GM20000 (cell line): ENCODE data around the gene TSEN54.
"Not testable (repeated sequence)": the region's sequence is repeated elsewhere in the genome, so short reads cannot be mapped to it uniquely, and the experiment has no call there.

Experiments
- DNase-seq: peaks from one replicate; pipeline ENCODE4 v3.0.0; 2012; ENCODE audit warnings: low spot score
- TF ChIP-seq, protein P1 (sequence below): IDR thresholded peaks from 2 replicates; pipeline ENCODE4 v1.5.1; 2012; ENCODE audit warnings: mild to moderate bottlenecking, control low read depth; ENCODE audit errors: extremely low read depth, missing control alignments

TSEN54 gene

DNA sequence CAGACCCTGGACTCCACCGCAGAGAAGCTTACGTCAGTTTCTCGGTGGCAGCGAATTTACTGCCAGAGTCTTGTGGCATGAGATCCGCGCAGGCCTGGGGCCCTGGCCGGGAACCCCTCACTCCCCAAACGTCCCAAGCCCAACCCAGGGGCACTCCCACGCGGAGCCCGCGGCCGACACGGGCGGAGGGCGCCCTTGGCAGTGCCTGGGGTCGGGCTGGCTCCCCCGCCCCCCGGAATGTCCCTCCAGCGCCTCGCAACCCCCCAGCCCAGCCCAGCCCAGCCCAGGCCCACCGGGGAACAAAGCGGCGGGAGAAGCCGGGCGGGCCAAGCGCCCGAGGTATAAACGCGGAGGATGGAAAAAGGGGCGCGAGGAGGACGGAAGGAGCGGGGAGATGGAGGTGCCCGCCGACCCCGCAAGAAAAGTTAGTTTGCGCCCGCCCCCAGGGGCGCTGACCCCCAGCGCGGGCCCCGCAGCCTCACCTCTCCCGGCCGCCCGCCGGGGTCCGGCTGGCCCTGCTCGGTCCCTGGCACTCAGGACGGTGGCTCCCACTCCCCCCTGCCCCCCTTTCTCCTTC is 1.3 kb upstream of the TSEN54 start:
- TF ChIP-seq, protein P1, sequence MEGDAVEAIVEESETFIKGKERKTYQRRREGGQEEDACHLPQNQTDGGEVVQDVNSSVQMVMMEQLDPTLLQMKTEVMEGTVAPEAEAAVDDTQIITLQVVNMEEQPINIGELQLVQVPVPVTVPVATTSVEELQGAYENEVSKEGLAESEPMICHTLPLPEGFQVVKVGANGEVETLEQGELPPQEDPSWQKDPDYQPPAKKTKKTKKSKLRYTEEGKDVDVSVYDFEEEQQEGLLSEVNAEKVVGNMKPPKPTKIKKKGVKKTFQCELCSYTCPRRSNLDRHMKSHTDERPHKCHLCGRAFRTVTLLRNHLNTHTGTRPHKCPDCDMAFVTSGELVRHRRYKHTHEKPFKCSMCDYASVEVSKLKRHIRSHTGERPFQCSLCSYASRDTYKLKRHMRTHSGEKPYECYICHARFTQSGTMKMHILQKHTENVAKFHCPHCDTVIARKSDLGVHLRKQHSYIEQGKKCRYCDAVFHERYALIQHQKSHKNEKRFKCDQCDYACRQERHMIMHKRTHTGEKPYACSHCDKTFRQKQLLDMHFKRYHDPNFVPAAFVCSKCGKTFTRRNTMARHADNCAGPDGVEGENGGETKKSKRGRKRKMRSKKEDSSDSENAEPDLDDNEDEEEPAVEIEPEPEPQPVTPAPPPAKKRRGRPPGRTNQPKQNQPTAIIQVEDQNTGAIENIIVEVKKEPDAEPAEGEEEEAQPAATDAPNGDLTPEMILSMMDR = no peak
- no peak for DNase-seq

DNA sequence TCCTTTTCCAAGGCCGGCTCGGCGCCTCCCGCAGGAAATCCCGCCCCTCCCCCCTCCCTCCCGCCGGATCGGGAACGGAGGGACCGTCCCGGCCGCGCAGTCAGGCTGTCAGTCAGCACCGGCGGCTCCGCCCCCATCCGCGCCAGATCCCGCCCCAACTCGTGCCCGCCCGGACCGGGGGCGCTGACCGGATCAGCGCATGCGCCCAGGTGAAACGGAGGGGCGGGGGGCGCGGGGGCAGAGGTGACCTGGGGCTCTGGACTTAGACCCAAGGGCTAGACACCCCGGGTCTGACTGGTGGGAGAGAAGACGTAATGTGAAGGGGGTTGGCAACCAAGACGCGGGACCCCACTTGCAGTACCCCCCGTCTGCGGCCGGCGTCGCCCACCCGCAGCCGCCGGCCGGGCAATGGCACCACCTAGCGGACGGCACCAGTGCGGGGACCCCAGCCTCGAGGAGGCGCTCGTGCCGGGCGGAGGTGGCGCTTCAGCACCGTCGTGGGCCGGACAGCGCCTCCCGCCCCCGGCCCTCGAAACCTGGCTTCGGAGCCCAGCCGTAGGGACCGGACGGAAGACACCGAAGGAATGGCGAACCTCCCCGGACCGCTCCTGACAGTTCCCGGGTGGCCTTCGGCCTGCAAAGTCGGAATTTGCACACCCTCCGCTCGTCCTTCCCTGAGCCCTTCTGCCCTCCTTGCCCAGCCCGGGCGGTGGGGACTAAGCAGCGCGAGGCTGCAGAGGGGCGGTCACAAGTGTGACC is 653 bp upstream of the TSEN54 start, which contains the start of gene CASKIN2:
Gene CASKIN2, minus strand, starts transcription at position 42 of the 759 bp plus-strand sequence. CDS start 1,733 bp downstream, outside the sequence.
- TF ChIP-seq, protein P1 = peak; percentile 94
- peak; percentile 97 for DNase-seq

DNA sequence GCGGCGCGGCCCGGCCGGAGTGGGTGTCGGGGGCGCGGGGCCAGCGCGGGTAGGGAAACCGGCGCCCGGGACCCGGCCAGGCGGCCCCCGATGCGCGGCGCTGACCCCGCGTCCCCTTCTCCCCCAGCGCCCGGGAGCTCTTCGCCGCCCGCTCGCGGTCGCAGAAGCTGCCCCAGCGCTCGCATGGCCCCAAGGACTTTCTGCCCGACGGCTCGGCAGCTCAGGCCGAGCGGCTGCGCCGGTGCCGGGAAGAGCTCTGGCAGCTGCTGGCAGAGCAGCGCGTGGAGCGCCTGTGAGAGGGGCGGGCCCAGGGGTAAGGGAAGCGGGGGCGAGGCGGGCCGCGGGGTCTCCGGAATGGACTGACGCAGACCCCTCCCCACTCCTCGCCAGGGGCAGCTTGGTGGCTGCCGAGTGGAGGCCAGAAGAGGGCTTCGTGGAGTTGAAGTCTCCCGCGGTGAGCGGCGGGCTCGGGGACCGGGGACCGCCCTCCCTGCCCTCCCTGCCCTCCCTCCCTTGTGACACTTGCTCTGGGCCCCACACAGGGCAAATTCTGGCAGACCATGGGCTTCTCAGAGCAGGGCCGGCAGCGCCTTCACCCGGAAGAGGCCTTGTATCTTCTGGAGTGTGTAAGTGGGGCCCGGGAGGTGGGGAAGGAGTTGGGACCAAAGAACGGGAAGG is 430 bp downstream of the TSEN54 start:
- DNase-seq = no peak
- TF ChIP-seq, protein P1 = no peak

DNA sequence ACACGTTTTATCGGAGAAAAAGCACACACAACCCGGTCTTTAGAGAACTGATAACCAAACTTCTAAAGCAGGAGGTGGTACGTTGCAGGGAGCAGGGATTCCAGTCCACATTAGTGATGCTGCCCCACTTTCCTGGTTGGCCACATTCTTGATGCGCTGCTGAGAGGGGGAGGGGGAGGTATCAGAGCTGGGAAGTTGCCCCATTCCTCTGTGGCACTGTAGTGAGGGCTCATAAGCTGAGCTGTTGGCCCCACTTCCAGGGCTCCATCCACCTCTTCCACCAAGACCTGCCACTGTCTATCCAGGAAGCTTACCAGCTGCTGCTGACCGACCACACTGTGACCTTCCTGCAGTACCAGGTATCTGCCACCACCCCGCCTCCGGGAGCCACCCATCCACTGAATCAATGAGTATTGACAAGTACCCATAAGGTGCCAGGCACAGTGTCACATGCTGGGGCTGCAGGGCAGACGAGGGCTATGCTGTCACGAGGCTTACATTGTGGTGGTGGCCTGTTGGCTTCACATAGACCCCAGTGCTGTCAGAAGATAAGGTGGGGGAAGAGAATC is 1.1 kb downstream of the TSEN54 start:
- TF ChIP-seq, protein P1 = no peak
- DNase-seq = no peak

DNA sequence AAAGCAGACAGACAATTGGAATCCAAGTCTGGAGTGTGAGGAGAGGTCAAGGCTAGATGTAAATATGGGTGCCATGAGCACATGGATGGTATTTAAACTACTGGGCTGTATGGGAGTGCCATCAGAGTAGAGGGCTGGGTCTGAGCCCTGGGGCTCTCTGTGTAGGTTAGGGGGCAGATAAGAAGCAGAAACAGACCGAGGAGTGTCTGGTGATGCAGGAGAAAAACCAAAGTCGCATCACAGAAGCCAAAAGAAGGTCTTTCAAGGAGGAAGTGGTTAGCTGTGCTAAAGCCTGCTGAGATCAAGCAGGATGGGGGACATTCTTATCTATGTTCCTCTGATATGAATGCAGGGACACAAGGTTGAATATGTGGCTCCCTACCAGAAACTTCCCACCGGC is 1.9 kb downstream of the TSEN54 start:
- peak; percentile 71 for DNase-seq

DNA sequence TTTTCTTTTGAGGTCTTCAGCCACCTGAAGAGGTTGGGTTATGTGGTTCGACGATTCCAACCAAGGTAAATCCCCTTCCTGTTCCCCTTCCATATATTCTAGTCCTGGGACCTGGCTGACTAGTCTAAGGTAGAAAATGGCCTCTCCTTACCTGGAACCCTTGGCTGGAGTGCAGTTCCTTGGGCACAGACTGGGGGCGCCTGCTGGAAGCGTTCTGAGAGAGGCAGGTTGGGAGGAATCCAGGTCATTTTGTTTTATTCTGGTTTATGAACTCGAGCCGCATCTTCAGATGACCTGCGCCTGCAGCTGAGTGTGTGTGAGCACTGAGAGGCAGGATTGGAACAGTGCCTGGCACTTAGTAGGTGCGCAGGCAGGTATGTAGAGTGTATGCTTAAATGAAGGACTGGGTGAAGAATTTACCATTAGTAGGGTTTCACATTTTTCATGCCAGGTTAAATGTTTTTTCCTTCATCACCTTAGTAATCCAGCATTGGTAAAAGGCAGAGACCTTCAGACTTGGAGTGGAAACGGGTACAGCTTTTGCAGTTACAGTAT is 2.7 kb downstream of the TSEN54 start:
- DNase-seq = no peak
- TF ChIP-seq, protein P1 = no peak

More for the DNA sequence above, 1.9 kb downstream of the TSEN54 start:
- TF ChIP-seq, protein P1 = no peak

DNA sequence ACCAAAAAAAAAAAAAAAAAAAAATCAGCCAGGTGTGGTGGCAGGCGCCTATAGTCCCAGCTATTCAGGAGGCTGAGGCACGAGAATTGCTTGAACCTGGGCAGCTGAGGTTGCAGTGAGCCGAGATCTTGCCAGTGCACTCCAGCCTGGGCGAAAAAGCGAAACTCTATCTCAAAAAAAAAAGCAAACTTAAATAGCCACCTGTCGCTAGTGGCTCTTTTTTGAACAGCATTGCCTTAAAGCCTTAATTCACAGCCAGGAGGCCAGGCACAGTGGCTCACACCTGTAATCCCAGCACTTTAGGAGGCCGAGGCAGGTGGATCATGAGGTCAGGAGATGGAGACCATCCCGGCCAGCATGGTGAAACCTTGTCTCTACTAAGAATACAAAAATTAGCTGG is 4.1 kb downstream of the TSEN54 start:
- not testable (repeated sequence) for DNase-seq
